CD14-positive monocyte (primary cell): ENCODE measurements around the gene PRKD1. TPM values are rescaled to one million over a fixed set of nuclear protein-coding genes. Genes with fewer than 3 reads are reported as not detected.

Source experiments
- DNase-seq, 3 donors: peaks; one replicate each; pipeline ENCODE4 v3.0.0-alpha.2; 2011 to 2022
- H2AFZ ChIP-seq: 2 replicates; pipeline ENCODE4 v1.6.0; 2012; ENCODE audit warnings: mild to moderate bottlenecking, low read depth, low read length, inconsistent platforms; ENCODE audit not compliant: insufficient read depth, poor library complexity, severe bottlenecking
- H3K27ac ChIP-seq, 2 donors: 1 replicate in 1 of 2; 2 replicates in 1 of 2; pipeline ENCODE4 v1.5.1; 2012 to 2013; ENCODE audit warnings: low read length in 2 of 2, control low read depth in 1 of 2, inconsistent platforms in 1 of 2, low read depth in 1 of 2, mild to moderate bottlenecking in 1 of 2
- H3K27me3 ChIP-seq, 2 donors: one replicate each; pipeline versions ENCODE4 v1.6.0 to v1.6.1; 2011 to 2013; ENCODE audit warnings: low read length in 2 of 2; ENCODE audit not compliant: control insufficient read depth in 2 of 2, insufficient read depth in 2 of 2
- H3K36me3 ChIP-seq, 2 donors: replicated peaks in 1 of 2; 1 replicate in 1 of 2; 2 replicates in 1 of 2; pipeline versions ENCODE4 v1.5.1 to v1.6.1; 2012 to 2013; ENCODE audit warnings: low read length in 2 of 2, control low read depth in 1 of 2, inconsistent platforms in 1 of 2, mild to moderate bottlenecking in 1 of 2; ENCODE audit not compliant: insufficient read depth in 2 of 2, control insufficient read depth in 1 of 2
- H3K4me1 ChIP-seq, 2 donors: 1 replicate in 1 of 2; 2 replicates in 1 of 2; pipeline versions ENCODE4 v1.5.1 to v1.6.1; 2012 to 2013; ENCODE audit warnings: low read length in 2 of 2, control low read depth in 1 of 2, inconsistent platforms in 1 of 2, mild to moderate bottlenecking in 1 of 2, moderate library complexity in 1 of 2; ENCODE audit not compliant: insufficient read depth in 2 of 2, control insufficient read depth in 1 of 2
- H3K4me2 ChIP-seq: replicated peaks from 2 replicates; pipeline ENCODE3; 2012; ENCODE audit warnings: low read length, moderate library complexity, mild to moderate bottlenecking; ENCODE audit not compliant: poor library complexity, severe bottlenecking; ENCODE audit errors: extremely low read depth
- H3K4me3 ChIP-seq, 3 experiments: fragments of 200-600 bp in 1 of 3; sonication (generic) in 1 of 3; replicated peaks in 1 of 3; 1 replicate in 2 of 3; 2 replicates in 1 of 3; pipeline ENCODE4 v1.5.1; 2011 to 2013; ENCODE audit warnings: low read length in 3 of 3, mild to moderate bottlenecking in 3 of 3, control low read depth in 2 of 3, low read depth in 2 of 3, inconsistent platforms in 1 of 3, moderate library complexity in 1 of 3
- H3K79me2 ChIP-seq: 2 replicates; pipeline ENCODE4 v1.6.0; 2012; ENCODE audit warnings: mild to moderate bottlenecking, control low read depth, inconsistent platforms, low read length, moderate library complexity; ENCODE audit not compliant: insufficient read depth
- H3K9ac ChIP-seq: 2 replicates; pipeline ENCODE4 v1.6.0; 2017; ENCODE audit warnings: low read length, mild to moderate bottlenecking; ENCODE audit not compliant: insufficient read depth, poor library complexity, severe bottlenecking
- H3K9me3 ChIP-seq, 2 donors: replicated peaks in 1 of 2; 1 replicate in 1 of 2; 2 replicates in 1 of 2; pipeline versions ENCODE4 v1.5.1 to v1.6.1; 2012 to 2013; ENCODE audit warnings: low read length in 2 of 2, control low read depth in 1 of 2; ENCODE audit not compliant: control insufficient read depth in 1 of 2, insufficient read depth in 1 of 2
- H4K20me1 ChIP-seq: 2 replicates; pipeline ENCODE4 v1.6.0; 2012; ENCODE audit warnings: mild to moderate bottlenecking, low read length, control low read depth, moderate library complexity; ENCODE audit not compliant: insufficient read depth
- H3K27ac Mint-ChIP-seq, 7 donors: one replicate each; pipeline ENCODE4 v1.8.0; 2020; ENCODE audit warnings: mild to moderate bottlenecking in 7 of 7, mixed read lengths in 7 of 7, moderate library complexity in 6 of 7, inconsistent platforms in 2 of 7
- H3K27me3 Mint-ChIP-seq, 3 donors: one replicate each; pipeline ENCODE4 v1.8.0; 2021 to 2022; ENCODE audit warnings: low read depth in 3 of 3, mild to moderate bottlenecking in 3 of 3, mixed read lengths in 3 of 3, moderate library complexity in 3 of 3, inconsistent platforms in 1 of 3
- H3K36me3 Mint-ChIP-seq, 2 donors: one replicate each; pipeline ENCODE4 v1.8.0; 2020; ENCODE audit warnings: mixed read lengths in 2 of 2, inconsistent platforms in 1 of 2, mild to moderate bottlenecking in 1 of 2
- H3K4me1 Mint-ChIP-seq: one replicate; pipeline ENCODE4 v1.8.0; 2020; ENCODE audit warnings: mild to moderate bottlenecking, mixed read lengths
- H3K4me3 Mint-ChIP-seq, 2 donors: one replicate each; pipeline ENCODE4 v1.8.0; 2020; ENCODE audit warnings: mild to moderate bottlenecking in 2 of 2, mixed read lengths in 2 of 2, moderate library complexity in 1 of 2
- H3K9me3 Mint-ChIP-seq, 7 donors: one replicate each; pipeline ENCODE4 v1.8.0; 2020 to 2022; ENCODE audit warnings: mixed read lengths in 7 of 7, mild to moderate bottlenecking in 6 of 7, moderate library complexity in 6 of 7, inconsistent platforms in 2 of 7
- CTCF ChIP-seq: fragments of 200-600 bp; IDR thresholded peaks from one replicate; pipeline ENCODE4 v1.8.0; 2022; ENCODE audit warnings: antibody characterized with exemption, mild to moderate bottlenecking
- WGBS: methylation state at CpG from one replicate; pipeline ENCODE4 v1.1.5; 2013; ENCODE audit warnings: missing lambda C conversion rate; ENCODE audit not compliant: insufficient coverage; 5-methylcytosine and 5-hydroxymethylcytosine counted together
- intact Hi-C, 2 donors: fragments of 100-400 bp; cut with micrococcal nuclease; formaldehyde crosslinking; loops; one replicate each; pipeline versions ENCODE4 v1.15.0 to v1.15.1; 2023
- polyA plus RNA-seq, 3 donors: library from polyadenylated mRNA; depleted of rRNA in 1 of 3; unstranded in 2 of 3; stranded (reverse) in 1 of 3; fragments of 300-500 nt in 2 of 3; fragments of >200 nt in 1 of 3; fragmentation: Illumina TruSeq in 2 of 3; gene quantifications; 1 replicate in 2 of 3; 2 replicates in 1 of 3; pipeline ENCODE4 v1.2.3, GENCODE V29; 2012 to 2021

The PRKD1 gene
- polyA plus RNA-seq, 3 donors = not detected

GRCh38 chr14:29853272-29853671 lies 74.4 kb downstream of the PRKD1 start:
- Histone ChIP-seq H3K36me3 (no peaks in the 10 kb centered on the region), H3K79me2 (no peaks in the 10 kb centered on the region), H4K20me1 (no peaks in the 10 kb centered on the region), H3K4me1 (no peaks in the 10 kb centered on the region), H3K4me2 (no peak overlapping the region), H3K27me3 (no peaks in the 10 kb centered on the region), H3K4me3 (no peak overlapping the region), H3K9ac (no peak overlapping the region), H2AFZ (no peak overlapping the region), H3K9me3 (peaks cover 8% of the 10 kb centered on the region in 2 donors), H3K27ac (no peak overlapping the region)
- peaks cover 0 to 4% (median 2%) of the 10 kb centered on the region in 3 donors for H3K27me3 Mint-ChIP-seq
- peaks cover 4% of the 10 kb centered on the region for H3K4me1 Mint-ChIP-seq
- no CpG with 5 or more reads among the region's 2 CpGs for WGBS
- H3K4me3 Mint-ChIP-seq = no peak overlapping the region
- intact Hi-C loops = no loop called here
- peaks cover 3 to 18% (median 14%) of the 10 kb centered on the region in 7 donors for H3K9me3 Mint-ChIP-seq
- no peak for DNase-seq
- TF ChIP-seq CTCF = no peak
- no peak overlapping the region for H3K27ac Mint-ChIP-seq
- H3K36me3 Mint-ChIP-seq = no peaks in the 10 kb centered on the region

GRCh38 chr14:29851397-29851796 lies 76.2 kb downstream of the PRKD1 start:
- Histone ChIP-seq H3K9ac (no peak overlapping the region), H3K79me2 (no peaks in the 10 kb centered on the region), H3K36me3 (no peaks in the 10 kb centered on the region), H3K4me3 (no peak overlapping the region), H2AFZ (no peak overlapping the region), H3K27me3 (no peaks in the 10 kb centered on the region), H3K27ac (no peak overlapping the region), H3K9me3 (peaks cover 8% of the 10 kb centered on the region in 2 donors), H3K4me2 (no peak overlapping the region), H4K20me1 (no peaks in the 10 kb centered on the region), H3K4me1 (no peaks in the 10 kb centered on the region)
- intact Hi-C loops = no loop called here
- no peak for DNase-seq
- Mint-ChIP-seq H3K4me1 (no peaks in the 10 kb centered on the region), H3K27me3 (peaks cover 0 to 4% (median 0%) of the 10 kb centered on the region in 3 donors), H3K36me3 (no peaks in the 10 kb centered on the region), H3K27ac (no peak overlapping the region), H3K9me3 (peaks cover 3 to 18% (median 15%) of the 10 kb centered on the region in 7 donors), H3K4me3 (no peak overlapping the region)
- WGBS = 100% methylated on average over 1 of the region's 3 CpGs
- TF ChIP-seq CTCF = no peak
